GM12801 (cell line): ENCODE data around the gene RNU1-2.

Experiments
- CTCF ChIP-seq: IDR thresholded peaks from one replicate; pipeline ENCODE4 v1.5.1; 2011; ENCODE audit warnings: control low read depth; ENCODE audit not compliant: insufficient read length; ENCODE audit errors: extremely low read depth

The RNU1-2 gene

GRCh38 chr1:16904560-16905109 is 8.9 kb downstream of the RNU1-2 start:
- no peak for TF ChIP-seq CTCF

GRCh38 chr1:16905110-16905867 is 9.5 kb downstream of the RNU1-2 start:
- no peak for TF ChIP-seq CTCF

GRCh38 chr1:16905868-16906702 is 10.3 kb downstream of the RNU1-2 start:
- no peak for TF ChIP-seq CTCF

- TF ChIP-seq CTCF, result no peak
These were observed 11.1 kb downstream of the RNU1-2 start for GRCh38 chr1:16906873-16907272.

GRCh38 chr1:16907870-16908758 is 12.3 kb downstream of the RNU1-2 start:
- TF ChIP-seq CTCF, result no peak

- no peak for TF ChIP-seq CTCF
These were observed 17.5 kb downstream of the RNU1-2 start for GRCh38 chr1:16913181-16913832.
